ENCODE results near the gene PCDHGA9. TPM values are rescaled to one million over a fixed set of nuclear protein-coding genes. Genes with fewer than 3 reads are reported as not detected.
"Not testable (repeated sequence)": the region's sequence is repeated elsewhere in the genome, so short reads cannot be mapped to it uniquely, and the experiment has no call there.

Gene PCDHGA9
- total RNA-seq, 6 donors from 2014 or later = 2.4 to 8.4 (median 4.5) TPM

DNA sequence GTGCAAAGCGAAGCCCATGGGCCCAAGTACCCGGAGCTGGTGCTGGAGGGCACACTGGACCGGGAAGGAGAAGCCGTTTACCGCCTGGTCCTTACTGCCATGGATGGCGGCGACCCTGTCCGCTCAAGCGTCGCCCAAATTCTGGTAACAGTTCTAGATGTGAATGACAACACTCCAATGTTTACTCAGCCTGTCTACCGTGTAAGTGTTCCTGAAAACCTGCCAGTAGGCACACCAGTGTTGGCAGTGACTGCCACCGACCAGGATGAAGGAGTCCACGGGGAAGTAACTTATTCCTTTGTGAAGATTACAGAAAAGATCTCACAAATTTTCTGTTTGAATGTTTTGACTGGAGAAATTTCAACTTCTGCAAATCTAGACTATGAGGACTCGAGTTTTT lies 28.0 kb upstream of the PCDHGA9 start:
- 57 to 65% methylated on average over 6 to 14 of the region's 14 CpGs for WGBS, 2 donors
- ATAC-seq (ENCODE audit: low FRiP score in 2 of 2) = no peak
- no peak overlapping the region for H3K27ac ChIP-seq
- no peak overlapping the region for H3K4me3 ChIP-seq
- H3K36me3 ChIP-seq = no peaks in the 10 kb centered on the region
- H3K9me3 ChIP-seq = peaks cover 68 to 83% (median 82%) of the 10 kb centered on the region in 4 donors
- H3K27me3 ChIP-seq = no peaks in the 10 kb centered on the region
- H3K4me1 ChIP-seq = no peaks in the 10 kb centered on the region
- TF ChIP-seq POLR2AphosphoS5 (IDR thresholded peaks at IDR 0.05) (no peak), EP300 (IDR thresholded peaks at IDR 0.05) (no peak), POLR2A (IDR thresholded peaks at IDR 0.05) (no peak)
- TF ChIP-seq, protein P1, sequence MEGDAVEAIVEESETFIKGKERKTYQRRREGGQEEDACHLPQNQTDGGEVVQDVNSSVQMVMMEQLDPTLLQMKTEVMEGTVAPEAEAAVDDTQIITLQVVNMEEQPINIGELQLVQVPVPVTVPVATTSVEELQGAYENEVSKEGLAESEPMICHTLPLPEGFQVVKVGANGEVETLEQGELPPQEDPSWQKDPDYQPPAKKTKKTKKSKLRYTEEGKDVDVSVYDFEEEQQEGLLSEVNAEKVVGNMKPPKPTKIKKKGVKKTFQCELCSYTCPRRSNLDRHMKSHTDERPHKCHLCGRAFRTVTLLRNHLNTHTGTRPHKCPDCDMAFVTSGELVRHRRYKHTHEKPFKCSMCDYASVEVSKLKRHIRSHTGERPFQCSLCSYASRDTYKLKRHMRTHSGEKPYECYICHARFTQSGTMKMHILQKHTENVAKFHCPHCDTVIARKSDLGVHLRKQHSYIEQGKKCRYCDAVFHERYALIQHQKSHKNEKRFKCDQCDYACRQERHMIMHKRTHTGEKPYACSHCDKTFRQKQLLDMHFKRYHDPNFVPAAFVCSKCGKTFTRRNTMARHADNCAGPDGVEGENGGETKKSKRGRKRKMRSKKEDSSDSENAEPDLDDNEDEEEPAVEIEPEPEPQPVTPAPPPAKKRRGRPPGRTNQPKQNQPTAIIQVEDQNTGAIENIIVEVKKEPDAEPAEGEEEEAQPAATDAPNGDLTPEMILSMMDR (IDR thresholded peaks at IDR 0.05) = no peak
- peak in 1 of 2 donors; percentile 32 for DNase-seq

GRCh38 chr5:141375444-141376155 lies 27.0 kb upstream of the PCDHGA9 start:
- not testable (repeated sequence) for H3K36me3 ChIP-seq, H3K27ac ChIP-seq, H3K27me3 ChIP-seq, H3K4me3 ChIP-seq, H3K4me1 ChIP-seq
- ATAC-seq (ENCODE audit: low FRiP score in 2 of 2) (peak in 1 of 2 donors; percentile 11), DNase-seq (peak in 1 of 2 donors; percentile 53)
- peaks cover 65 to 78% (median 74%) of the 10 kb centered on the region in 4 donors for H3K9me3 ChIP-seq
- WGBS, 2 donors = 42 to 47% methylated on average over 10 to 19 of the region's 48 CpGs

DNA sequence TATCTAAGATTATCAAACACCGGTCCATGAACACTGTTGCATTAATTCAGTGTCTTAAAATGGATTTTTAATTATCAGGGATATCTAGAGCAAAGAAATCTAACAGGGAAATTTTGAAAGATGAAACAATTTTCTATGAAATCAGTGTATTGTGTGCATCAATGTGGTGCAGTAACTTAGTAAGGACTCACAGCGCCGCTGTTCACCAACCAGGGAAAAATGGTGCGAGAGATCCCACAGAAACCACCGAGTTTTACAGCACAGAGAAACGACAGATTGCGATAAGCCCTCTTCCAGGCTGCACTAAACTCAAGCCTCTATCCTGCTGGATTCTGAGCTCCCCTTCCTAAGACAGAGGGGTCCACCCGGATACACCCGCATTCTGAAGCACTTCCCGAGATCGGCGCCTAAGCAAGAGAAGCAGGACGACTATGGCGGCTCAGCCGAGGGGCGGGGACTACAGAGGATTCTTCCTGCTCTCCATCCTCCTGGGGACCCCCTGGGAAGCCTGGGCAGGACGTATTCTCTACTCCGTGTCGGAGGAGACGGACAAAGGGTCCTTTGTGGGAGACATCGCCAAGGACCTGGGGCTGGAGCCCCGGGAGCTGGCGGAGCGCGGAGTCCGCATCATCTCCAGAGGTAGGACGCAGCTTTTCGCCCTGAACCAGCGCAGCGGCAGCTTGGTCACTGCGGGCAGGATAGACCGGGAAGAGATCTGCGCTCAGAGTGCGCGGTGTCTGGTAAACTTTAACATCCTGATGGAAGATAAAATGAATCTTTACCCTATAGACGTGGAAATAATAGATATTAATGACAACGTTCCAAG lies 19.9 kb upstream of the PCDHGA9 start, which contains the start of gene PCDHGA7:
Gene PCDHGA7, plus strand, starts transcription at position 274 of the 826 bp plus-strand sequence. Its CDS starts 158 bp downstream, at position 432.
- no peaks in the 10 kb centered on the region for H3K4me1 ChIP-seq
- no peak within 1 kb of the TSS for H3K27ac ChIP-seq
- WGBS, 2 donors = 10 to 30% methylated on average over 14 to 37 of the region's 37 CpGs
- H3K27me3 ChIP-seq = no peaks in the 10 kb centered on the region
- ATAC-seq (ENCODE audit: low FRiP score in 2 of 2) = peak in 1 of 2 donors; percentile 34
- H3K9me3 ChIP-seq = peaks cover 40 to 74% (median 60%) of the 10 kb centered on the region in 4 donors
- DNase-seq = no peak
- no peaks in the 10 kb centered on the region for H3K36me3 ChIP-seq
- H3K4me3 ChIP-seq = peak within 1 kb of the TSS in 3 of 4 donors; percentile 9 to 34 (median 29)
- TF ChIP-seq, protein P1 (IDR thresholded peaks at IDR 0.05) = no peak
- TF ChIP-seq POLR2A (IDR thresholded peaks at IDR 0.05) (no peak), EP300 (IDR thresholded peaks at IDR 0.05) (no peak)

DNA sequence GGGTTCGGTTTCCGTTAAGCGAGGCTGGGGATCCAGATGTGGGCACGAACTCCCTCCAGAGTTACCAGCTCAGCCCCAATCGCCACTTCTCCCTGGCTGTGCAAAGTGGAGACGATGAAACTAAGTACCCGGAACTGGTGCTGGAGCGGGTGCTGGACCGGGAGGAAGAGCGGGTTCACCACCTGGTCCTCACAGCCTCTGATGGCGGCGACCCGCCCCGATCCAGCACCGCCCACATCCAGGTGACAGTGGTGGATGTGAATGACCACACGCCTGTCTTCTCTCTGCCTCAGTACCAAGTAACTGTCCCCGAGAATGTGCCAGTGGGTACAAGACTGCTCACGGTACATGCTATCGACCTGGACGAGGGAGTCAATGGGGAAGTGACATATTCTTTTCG lies 19.2 kb upstream of the PCDHGA9 start:
- H3K4me1 ChIP-seq = no peaks in the 10 kb centered on the region
- no peaks in the 10 kb centered on the region for H3K27me3 ChIP-seq
- H3K9me3 ChIP-seq = peaks cover 35 to 71% (median 57%) of the 10 kb centered on the region in 4 donors
- no peak for ATAC-seq (ENCODE audit: low FRiP score in 2 of 2)
- 34 to 35% methylated on average over 18 to 21 of the region's 21 CpGs for WGBS, 2 donors
- TF ChIP-seq POLR2AphosphoS5 (IDR thresholded peaks at IDR 0.05) = no peak
- no peak for TF ChIP-seq POLR2A (IDR thresholded peaks at IDR 0.05)
- TF ChIP-seq, protein P1 (IDR thresholded peaks at IDR 0.05) = no peak
- no peak for TF ChIP-seq EP300 (IDR thresholded peaks at IDR 0.05)
- no peak for DNase-seq
- H3K27ac ChIP-seq = no peak overlapping the region
- no peak overlapping the region for H3K4me3 ChIP-seq
- no peaks in the 10 kb centered on the region for H3K36me3 ChIP-seq

- DNase-seq = no peak
- H3K4me1 ChIP-seq = no peaks in the 10 kb centered on the region
- 25 to 56% methylated on average over 9 to 36 of the region's 43 CpGs for WGBS, 2 donors
- TF ChIP-seq, protein P1 (IDR thresholded peaks at IDR 0.05) = no peak
- no peak for TF ChIP-seq POLR2AphosphoS5 (IDR thresholded peaks at IDR 0.05)
- no peak for TF ChIP-seq EP300 (IDR thresholded peaks at IDR 0.05)
- no peak for TF ChIP-seq POLR2A (IDR thresholded peaks at IDR 0.05)
- H3K36me3 ChIP-seq = no peaks in the 10 kb centered on the region
- no peak overlapping the region for H3K4me3 ChIP-seq
- H3K27ac ChIP-seq = no peak overlapping the region
- peaks cover 44 to 82% (median 67%) of the 10 kb centered on the region in 4 donors for H3K9me3 ChIP-seq
- ATAC-seq (ENCODE audit: low FRiP score in 2 of 2) = no peak
- H3K27me3 ChIP-seq = no peaks in the 10 kb centered on the region
Measured at GRCh38 chr5:141384471-141385267, 17.9 kb upstream of the PCDHGA9 start.

Measured in upper lobe of left lung (tissue), 6 donors.